A172 (cell line): ENCODE data around the gene CDR2L. TPM values are rescaled to one million over a fixed set of nuclear protein-coding genes. Genes with fewer than 3 reads are reported as not detected.
"Not testable (repeated sequence)": the region's sequence is repeated elsewhere in the genome, so short reads cannot be mapped to it uniquely, and the experiment has no call there.

Experiments used
- DNase-seq: peaks from one replicate; pipeline ENCODE4 v3.0.0-alpha.2; 2015; ENCODE audit warnings: low spot score
- total RNA-seq: library from RNA; depleted of rRNA; stranded (reverse); fragments of >200 nt; shearing (Covaris generic); gene quantifications from 2 replicates; pipeline ENCODE4 v1.2.3, GENCODE V29; 2014

CDR2L gene
- total RNA-seq, 1 experiment from 2014 or later = 26.6 TPM

- DNase-seq = peak; percentile 30
These were observed 27.5 kb upstream of the CDR2L start for GRCh38 chr17:74959826-74960515.

DNA sequence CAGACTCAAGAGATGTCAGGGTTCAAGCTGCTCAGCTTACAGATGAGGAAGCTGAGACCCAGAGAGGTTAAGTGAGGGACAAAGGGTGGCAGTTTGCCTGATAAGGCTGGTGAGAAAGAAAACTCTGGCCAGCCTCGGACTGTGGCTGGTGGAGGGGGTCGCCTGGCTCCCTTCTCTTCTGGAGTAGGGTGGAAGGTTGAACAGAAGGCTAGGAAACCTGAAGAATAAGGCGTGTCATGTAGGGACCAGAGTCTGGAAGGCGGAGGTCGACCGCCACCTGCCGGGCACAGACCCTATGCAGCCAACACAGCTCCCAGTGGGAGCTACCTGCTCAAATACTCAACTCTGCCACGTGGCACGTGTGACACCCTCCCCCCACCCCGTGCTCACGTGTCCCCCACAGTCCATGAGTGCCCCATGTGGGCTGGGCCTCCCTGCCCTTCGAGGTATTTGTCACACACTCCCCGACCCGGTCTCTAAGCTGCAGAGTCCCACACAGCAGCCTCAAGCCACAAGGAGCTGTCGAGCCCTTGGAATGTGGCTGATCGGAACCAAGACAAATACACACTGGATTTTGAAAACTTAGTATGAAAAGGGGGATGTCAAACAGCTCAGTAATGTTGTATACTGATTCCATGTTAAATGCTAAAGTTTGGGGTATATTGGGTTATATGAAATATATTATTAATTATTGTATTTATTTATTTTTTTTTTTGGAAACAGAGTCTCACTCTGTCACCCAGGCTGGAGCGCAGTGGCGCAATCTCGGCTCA, 26.7 kb upstream of the CDR2L start:
- DNase-seq = no peak

DNA sequence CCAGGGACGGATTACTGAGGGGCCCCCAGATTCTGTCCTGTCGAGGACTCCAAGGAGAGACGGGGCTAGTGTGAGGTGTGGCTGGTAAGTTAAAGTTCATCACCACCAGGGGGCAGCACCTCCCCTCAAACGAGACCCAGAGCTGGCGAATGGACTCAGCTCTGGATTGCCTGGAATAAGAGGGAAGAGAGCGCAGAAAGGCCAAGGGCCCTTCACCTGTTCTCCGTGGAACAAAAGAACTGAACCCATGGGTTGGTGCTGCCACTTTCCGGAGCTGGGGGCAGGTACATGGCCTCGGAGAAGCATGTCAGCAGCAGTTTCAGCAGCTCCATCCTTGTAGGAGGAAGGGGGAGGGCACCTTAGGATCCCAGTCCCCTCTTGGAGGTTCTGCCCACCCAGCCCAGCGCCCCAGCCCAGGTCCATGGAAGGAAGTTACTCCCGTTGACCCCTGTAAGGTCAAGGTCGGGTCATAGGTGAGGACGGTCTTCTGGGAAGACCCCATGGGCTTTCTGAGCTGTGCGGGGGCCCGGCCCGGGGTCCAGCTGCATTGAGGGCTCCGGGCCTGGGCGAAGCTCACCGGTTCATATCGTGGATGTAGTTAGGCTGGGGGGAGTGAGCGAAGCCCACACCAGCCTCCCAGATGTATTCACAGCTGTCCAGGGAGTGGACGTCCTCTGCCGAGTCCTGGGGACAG, 25.6 kb upstream of the CDR2L start:
- peak; percentile 82 for DNase-seq

GRCh38 chr17:74962622-74963394, 24.6 kb upstream of the CDR2L start:
- DNase-seq = no peak

- DNase-seq = no peak
These were observed 23.8 kb upstream of the CDR2L start for GRCh38 chr17:74963656-74964055.

- DNase-seq = no peak
These were observed 23.1 kb upstream of the CDR2L start for GRCh38 chr17:74964246-74964761.

DNA sequence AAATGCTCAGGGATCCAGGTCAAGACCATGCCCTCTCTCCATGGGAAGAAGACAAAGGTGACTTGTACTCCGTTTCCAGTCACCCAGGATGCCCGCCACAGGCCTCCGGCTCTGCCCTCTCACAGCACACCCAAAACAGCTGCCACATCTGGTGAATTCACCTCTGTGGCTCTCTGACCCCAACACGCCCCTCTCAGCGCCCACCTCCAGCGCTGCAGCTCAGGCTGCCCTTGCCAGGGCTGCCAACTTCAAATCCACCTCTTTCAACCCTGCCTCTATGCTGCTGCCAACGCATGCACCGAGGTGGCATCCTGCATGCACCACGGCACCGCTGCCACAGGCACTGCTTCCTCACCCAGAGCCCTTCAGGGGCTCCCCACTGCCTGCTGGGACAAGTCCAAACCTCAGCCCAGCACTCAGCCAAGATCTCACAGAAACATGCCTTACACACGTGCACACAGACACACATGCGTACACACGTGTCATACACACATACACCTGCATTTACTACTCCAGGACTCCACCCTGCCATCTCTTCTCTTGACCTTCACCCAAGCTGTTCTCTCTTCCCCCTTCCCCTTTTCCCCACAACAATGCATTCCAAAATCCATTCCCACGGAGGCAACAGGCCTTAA, 22.3 kb upstream of the CDR2L start:
- DNase-seq = no peak

DNA sequence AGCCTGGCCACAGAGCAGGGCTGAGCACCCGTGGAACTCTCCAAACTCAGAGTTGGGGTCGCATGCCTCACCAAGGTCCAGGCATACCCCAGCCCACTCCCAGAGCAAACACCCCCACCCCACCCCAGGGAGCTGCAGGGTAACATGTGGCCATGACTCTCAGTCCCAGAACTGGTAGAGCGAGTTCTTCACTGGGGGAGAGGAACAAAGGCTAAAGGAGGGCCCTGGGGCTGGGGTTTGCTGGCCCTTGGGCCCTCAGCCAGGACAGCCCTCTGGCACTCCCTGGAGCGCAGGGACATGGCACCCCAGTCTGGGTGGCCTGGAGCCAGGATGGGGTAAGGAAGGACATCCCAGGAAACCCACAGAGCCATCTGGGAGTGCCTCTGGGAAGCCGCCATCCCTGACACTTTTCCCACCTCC, 19.1 kb upstream of the CDR2L start:
- no peak for DNase-seq

DNA sequence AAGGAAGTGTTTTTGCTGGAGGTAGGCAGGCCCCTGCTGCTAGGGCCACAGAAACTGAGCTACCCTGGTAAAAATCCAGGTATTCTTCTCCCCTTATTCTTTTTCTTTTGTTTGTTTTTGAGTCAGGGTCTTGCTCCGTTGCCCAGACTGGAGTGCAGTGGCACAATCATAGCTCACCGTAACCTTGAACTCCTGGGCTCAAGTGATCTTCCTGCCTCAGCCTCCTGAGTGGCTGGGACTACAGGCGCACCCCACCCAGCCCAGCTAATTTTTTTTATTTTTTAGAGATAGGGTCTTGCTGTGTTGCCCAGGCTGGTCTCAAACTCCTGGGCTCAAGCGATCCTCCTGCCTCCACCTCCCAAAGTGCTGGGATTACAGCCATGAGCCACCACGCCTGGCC, 17.9 kb upstream of the CDR2L start:
- DNase-seq = not testable (repeated sequence)

DNA sequence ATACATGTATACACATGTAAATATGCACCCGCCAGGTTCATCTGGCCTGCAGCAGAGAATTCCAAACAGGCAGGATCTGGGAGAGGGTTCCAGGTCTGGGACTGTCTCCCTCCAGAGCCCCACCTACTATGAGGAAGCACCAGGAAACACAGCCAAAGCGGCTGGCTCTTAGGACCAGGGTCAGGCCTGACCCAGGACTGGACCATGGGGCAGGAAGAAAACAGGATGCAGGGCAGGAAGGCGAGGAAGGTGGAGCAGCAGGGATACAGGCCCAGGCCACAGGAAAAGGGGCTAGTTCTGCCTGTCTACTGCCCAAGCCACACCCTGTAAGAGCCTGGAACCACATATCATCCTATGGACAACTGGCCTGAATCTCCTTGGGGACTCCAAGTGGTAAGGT, 17.0 kb upstream of the CDR2L start:
- no peak for DNase-seq

DNA sequence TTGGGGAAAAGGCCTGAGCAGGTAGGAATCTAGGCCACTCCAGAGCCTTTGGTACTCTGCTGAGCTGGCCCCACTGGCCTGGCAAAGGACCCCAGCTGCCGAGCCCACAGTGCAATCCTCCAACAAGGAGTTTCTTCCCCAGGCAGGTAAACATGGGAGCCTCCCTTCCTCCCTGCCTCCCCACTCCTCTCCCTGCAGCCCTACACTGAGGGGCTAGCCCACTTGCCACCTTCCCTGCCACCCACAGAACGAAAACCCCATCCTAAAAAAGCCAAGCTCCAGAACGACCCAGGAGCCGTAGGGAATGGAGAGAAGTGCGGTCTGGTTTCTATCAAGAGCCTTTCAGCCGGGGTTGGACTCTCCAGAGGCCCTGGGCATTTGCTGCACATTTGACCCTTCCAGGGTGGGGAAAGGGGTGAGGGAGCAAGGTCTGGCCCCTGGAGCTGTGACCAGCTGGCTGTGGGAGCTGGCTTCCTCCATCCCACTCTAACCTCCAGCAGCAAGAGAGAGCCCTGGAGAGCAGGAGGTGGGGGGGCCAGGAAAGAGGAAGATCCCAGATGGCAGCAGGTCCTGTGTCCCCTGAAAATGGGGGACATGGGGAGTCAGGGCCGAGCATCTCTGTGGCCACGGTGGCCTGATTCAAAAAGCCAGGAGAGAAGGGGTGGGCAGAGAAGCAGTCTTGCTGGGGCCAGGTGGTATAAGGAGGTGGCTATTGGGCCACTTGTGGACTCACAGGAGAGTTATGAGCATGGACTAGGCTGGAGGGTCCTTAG, 16.2 kb upstream of the CDR2L start:
- no peak for DNase-seq

DNA sequence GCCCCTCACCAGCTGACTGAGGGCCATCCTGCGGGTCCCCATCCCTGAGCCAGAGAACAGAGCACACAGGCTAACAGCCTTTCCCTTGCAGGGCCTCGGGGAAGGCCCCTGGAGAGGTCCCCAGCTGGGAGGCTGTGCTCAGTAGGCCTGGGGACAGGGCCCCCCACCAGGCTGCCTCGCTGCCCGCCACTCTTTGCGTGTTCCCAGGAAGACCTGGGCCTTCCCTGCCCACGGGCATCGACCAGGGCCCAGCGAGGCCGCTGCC, 15.7 kb upstream of the CDR2L start:
- DNase-seq = no peak

GRCh38 chr17:74972107-74972972, 15.1 kb upstream of the CDR2L start, which contains the start of gene HID1:
Gene HID1, minus strand, starts transcription at chr17:74972759. Its CDS starts 103 bp downstream, at chr17:74972656.
- DNase-seq = no peak

DNA sequence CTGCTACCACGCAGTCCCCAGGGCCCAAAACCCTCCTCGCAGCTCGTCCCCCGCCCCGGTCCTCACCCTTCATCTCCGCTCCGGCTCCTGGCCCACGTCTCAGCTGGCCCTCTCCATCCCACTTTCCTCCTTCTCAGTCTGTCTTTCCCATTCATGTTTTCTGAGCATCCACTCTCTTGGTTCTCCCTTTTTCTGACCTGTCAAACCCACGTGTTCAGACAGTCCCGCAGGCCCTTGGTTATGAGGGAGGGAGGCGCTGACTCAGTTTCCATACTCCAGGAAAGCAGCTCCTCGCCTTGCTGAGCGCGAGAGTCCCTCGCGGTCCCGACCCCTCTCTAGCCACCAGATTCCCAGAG, 14.5 kb upstream of the CDR2L start:
- no peak for DNase-seq

- DNase-seq = no peak
These were observed 11.5 kb upstream of the CDR2L start for GRCh38 chr17:74975943-74976342.

GRCh38 chr17:74977802-74978201, 9.6 kb upstream of the CDR2L start:
- DNase-seq = no peak

GRCh38 chr17:74978240-74978639, 9.2 kb upstream of the CDR2L start:
- DNase-seq = no peak

- DNase-seq = no peak
These were observed 7.9 kb upstream of the CDR2L start for GRCh38 chr17:74979408-74980146.
